SK-N-SH treated with all-trans-retinoic acid at 6 μM for 48 hours (cell line): ENCODE data around the gene CMTM3.
A peak's percentile ranks its signal among the peaks of the same experiment; 100 is the strongest.

ENCODE experiments used
- ATAC-seq: fragments of 200-7000 bp; cut with Tn5 transposase; 3 replicates; pipeline ENCODE4 v1.9.1; 2020; ENCODE audit warnings: mild to moderate bottlenecking, moderate library complexity
- BACH2 ChIP-seq: fragments of 250-450 bp; sonication (Bioruptor Pico); IDR thresholded peaks from 2 replicates; pipeline ENCODE4 v1.9.0; 2021; ENCODE audit warnings: mild to moderate bottlenecking, borderline replicate concordance
- CSDC2 ChIP-seq: fragments of 250-450 bp; sonication (Bioruptor Pico); IDR thresholded peaks from 2 replicates; pipeline ENCODE4 v1.5.0; 2020; ENCODE audit warnings: mild to moderate bottlenecking, moderate library complexity
- GLIS3 ChIP-seq: fragments of 250-450 bp; sonication (Bioruptor Pico); IDR thresholded peaks from 2 replicates; pipeline ENCODE4 v1.5.0; 2020; ENCODE audit warnings: mild to moderate bottlenecking, moderate library complexity
- ISL1 ChIP-seq: fragments of 250-450 bp; sonication (Bioruptor Pico); IDR thresholded peaks from 2 replicates; pipeline ENCODE4 v2.1.2; 2022; ENCODE audit warnings: mild to moderate bottlenecking, moderate library complexity
- OSR1 ChIP-seq: fragments of 250-450 bp; sonication (Bioruptor Pico); IDR thresholded peaks from 2 replicates; pipeline ENCODE4 v1.8.0; 2022; ENCODE audit warnings: moderate library complexity, mild to moderate bottlenecking, inconsistent platforms
- PPARA ChIP-seq: fragments of 250-450 bp; sonication (Bioruptor Pico); IDR thresholded peaks from 2 replicates; pipeline ENCODE4 v1.5.0; 2020; ENCODE audit warnings: mild to moderate bottlenecking, borderline replicate concordance
- SNAI2 ChIP-seq: fragments of 250-450 bp; sonication (Bioruptor Pico); IDR thresholded peaks from 2 replicates; pipeline ENCODE4 v1.5.0; 2020; ENCODE audit warnings: mild to moderate bottlenecking, moderate library complexity
- TCF4 ChIP-seq: fragments of 250-450 bp; sonication (Bioruptor Pico); IDR thresholded peaks from 2 replicates; pipeline ENCODE4 v1.8.0; 2021; ENCODE audit warnings: mild to moderate bottlenecking, moderate library complexity, borderline replicate concordance
- TOX ChIP-seq: fragments of 250-450 bp; sonication (Bioruptor Pico); IDR thresholded peaks from 2 replicates; pipeline ENCODE4 v1.8.0; 2021; ENCODE audit warnings: mild to moderate bottlenecking, moderate library complexity, borderline replicate concordance
- ZC3H10 ChIP-seq: fragments of 250-450 bp; sonication (Bioruptor Pico); IDR thresholded peaks from 2 replicates; pipeline ENCODE4 v1.5.1; 2021; ENCODE audit warnings: mild to moderate bottlenecking, moderate library complexity
- ZNF565 ChIP-seq: fragments of 450-650 bp; formaldehyde crosslinking; conservative IDR thresholded peaks from 2 replicates; pipeline ENCODE4 v1.5.0; 2020; ENCODE audit warnings: low read depth, mild to moderate bottlenecking, moderate library complexity
- ZNF70 ChIP-seq: fragments of 450-650 bp; formaldehyde crosslinking; IDR thresholded peaks from 2 replicates; pipeline ENCODE4 v1.5.0; 2020; ENCODE audit warnings: mild to moderate bottlenecking, moderate library complexity
- TF ChIP-seq, protein P1 (sequence below): fragments of 250-450 bp; sonication (Bioruptor Pico); IDR thresholded peaks from 2 replicates; pipeline ENCODE4 v1.5.0; 2020; ENCODE audit warnings: mild to moderate bottlenecking, moderate library complexity
- TF ChIP-seq, protein P2 (sequence below): fragments of 250-450 bp; sonication (Bioruptor Pico); IDR thresholded peaks from 2 replicates; pipeline ENCODE4 v1.5.1; 2021; ENCODE audit warnings: mild to moderate bottlenecking, moderate library complexity
- TF ChIP-seq, protein P3 (sequence below): fragments of 250-450 bp; sonication (Bioruptor Pico); IDR thresholded peaks from 2 replicates; pipeline ENCODE4 v1.5.1; 2020; ENCODE audit warnings: low read depth, mild to moderate bottlenecking, moderate library complexity
- TF ChIP-seq, protein P4 (sequence below): fragments of 250-450 bp; sonication (Bioruptor Pico); IDR thresholded peaks from 2 replicates; pipeline ENCODE4 v1.8.0; 2021; ENCODE audit warnings: low read depth, mild to moderate bottlenecking, moderate library complexity, borderline replicate concordance

The CMTM3 gene

DNA sequence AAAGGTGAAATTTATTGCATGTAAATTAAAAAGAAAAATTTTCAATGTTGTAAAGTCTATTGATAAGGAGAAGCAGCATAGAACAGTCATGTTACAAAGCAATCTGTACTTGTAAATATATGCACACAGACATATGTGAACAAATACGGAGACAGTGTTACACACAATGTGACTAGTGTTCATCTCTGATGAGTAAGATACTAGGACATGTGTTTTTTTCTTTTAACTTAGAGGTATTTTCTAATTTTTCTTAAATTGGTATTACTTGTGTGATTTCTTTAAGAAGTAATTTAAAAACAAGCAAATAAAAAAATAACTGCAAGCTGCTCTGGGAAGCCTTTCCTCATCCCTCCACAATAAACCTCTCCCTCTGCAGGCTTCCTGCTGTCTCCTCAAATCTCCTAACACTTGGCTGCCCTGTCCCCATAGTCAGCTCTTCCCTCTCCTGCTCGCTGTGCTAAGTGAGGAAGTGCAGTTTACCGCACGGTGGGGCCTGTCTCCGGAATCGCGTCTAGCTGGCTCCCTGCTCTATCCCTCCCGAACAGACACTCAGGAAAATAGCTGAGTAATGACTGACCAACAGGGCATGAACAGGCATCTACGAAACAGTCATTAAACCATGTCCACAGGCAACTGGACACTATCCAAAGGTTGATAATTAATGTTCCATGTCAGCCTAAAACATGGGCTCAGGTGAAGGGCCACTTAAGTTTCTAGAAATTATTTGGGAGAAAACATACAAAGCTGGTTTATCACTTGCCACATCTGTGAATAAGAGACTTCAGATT is 56.1 kb downstream of the CMTM3 start (continued):
- TF ChIP-seq, protein P1, sequence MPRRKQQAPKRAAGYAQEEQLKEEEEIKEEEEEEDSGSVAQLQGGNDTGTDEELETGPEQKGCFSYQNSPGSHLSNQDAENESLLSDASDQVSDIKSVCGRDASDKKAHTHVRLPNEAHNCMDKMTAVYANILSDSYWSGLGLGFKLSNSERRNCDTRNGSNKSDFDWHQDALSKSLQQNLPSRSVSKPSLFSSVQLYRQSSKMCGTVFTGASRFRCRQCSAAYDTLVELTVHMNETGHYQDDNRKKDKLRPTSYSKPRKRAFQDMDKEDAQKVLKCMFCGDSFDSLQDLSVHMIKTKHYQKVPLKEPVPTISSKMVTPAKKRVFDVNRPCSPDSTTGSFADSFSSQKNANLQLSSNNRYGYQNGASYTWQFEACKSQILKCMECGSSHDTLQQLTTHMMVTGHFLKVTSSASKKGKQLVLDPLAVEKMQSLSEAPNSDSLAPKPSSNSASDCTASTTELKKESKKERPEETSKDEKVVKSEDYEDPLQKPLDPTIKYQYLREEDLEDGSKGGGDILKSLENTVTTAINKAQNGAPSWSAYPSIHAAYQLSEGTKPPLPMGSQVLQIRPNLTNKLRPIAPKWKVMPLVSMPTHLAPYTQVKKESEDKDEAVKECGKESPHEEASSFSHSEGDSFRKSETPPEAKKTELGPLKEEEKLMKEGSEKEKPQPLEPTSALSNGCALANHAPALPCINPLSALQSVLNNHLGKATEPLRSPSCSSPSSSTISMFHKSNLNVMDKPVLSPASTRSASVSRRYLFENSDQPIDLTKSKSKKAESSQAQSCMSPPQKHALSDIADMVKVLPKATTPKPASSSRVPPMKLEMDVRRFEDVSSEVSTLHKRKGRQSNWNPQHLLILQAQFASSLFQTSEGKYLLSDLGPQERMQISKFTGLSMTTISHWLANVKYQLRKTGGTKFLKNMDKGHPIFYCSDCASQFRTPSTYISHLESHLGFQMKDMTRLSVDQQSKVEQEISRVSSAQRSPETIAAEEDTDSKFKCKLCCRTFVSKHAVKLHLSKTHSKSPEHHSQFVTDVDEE (CRISPR knock-in tag) = peak; percentile 83; the same call in 1 of the 2 replicates
- TF ChIP-seq BACH2 = peak; percentile 81; the same call in 1 of the 2 replicates

DNA sequence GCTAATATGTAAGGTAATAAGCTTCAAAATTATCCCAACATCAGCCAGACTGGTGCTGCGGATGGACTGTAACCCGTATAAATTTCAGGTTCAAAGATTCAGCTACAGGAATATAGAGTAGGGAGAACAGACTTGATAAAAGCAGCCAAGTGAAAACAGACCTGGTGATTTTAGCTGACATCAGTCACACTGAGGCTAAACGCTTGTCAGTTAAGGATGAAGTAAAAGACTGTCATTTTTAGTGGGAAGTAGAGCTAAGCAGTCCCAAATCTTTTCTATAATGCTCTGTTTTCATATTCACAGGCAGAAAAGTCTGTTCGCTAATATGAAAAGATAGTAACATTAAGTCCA is 56.7 kb downstream of the CMTM3 start:
- peak; percentile 18 for ATAC-seq
- TF ChIP-seq GLIS3 (CRISPR knock-in tag) = no peak
- no peak; the same call in 1 of the 2 replicates for TF ChIP-seq TCF4 (CRISPR knock-in tag)
- TF ChIP-seq BACH2 = no peak
- no peak for TF ChIP-seq ZC3H10 (CRISPR knock-in tag)
- TF ChIP-seq, protein P1 (CRISPR knock-in tag) = no peak
- TF ChIP-seq, protein P2, sequence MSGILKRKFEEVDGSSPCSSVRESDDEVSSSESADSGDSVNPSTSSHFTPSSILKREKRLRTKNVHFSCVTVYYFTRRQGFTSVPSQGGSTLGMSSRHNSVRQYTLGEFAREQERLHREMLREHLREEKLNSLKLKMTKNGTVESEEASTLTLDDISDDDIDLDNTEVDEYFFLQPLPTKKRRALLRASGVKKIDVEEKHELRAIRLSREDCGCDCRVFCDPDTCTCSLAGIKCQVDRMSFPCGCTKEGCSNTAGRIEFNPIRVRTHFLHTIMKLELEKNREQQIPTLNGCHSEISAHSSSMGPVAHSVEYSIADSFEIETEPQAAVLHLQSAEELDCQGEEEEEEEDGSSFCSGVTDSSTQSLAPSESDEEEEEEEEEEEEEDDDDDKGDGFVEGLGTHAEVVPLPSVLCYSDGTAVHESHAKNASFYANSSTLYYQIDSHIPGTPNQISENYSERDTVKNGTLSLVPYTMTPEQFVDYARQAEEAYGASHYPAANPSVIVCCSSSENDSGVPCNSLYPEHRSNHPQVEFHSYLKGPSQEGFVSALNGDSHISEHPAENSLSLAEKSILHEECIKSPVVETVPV (CRISPR knock-in tag) = no peak
- no peak for TF ChIP-seq TOX (CRISPR knock-in tag)
- no peak for TF ChIP-seq ISL1 (CRISPR knock-in tag)
- TF ChIP-seq, protein P3, sequence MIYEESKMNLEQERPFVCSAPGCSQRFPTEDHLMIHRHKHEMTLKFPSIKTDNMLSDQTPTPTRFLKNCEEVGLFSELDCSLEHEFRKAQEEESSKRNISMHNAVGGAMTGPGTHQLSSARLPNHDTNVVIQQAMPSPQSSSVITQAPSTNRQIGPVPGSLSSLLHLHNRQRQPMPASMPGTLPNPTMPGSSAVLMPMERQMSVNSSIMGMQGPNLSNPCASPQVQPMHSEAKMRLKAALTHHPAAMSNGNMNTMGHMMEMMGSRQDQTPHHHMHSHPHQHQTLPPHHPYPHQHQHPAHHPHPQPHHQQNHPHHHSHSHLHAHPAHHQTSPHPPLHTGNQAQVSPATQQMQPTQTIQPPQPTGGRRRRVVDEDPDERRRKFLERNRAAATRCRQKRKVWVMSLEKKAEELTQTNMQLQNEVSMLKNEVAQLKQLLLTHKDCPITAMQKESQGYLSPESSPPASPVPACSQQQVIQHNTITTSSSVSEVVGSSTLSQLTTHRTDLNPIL (CRISPR knock-in tag) = no peak
- TF ChIP-seq ZNF565 (CRISPR knock-in tag) = no peak
- no peak for TF ChIP-seq ZNF70

DNA sequence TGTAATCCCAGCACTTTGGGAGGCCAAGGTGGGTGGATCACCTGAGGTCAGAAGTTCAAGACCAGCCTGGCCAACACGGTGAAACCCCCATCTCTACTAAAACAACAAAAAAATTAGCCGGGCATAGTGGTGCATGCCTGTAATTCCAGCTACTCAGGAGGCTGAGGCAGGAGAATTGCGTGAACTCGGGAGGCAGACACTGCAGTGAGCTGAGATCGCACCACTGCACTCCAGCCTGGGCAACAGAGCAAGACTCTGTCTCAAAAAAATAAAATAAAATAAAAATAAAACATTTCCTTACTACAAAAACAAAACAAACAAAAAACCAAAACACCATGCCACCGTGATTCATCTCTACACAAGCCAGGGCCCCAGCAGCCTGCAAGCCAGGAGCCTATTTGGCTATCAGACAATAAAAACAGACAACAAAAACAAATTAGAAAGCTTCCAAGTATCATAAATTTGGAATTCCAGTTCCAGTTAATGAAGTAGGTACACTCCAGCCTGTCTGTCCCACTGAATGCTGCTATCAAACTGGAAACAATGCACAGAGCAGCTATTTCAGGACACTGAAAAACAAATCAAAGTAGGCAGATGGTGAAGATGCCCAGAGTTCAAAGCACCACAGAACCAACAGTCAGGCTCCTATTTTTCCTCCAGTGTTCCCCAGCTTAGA is 57.3 kb downstream of the CMTM3 start:
- peak; percentile 64; the same call in 1 of the 2 replicates for TF ChIP-seq TCF4 (CRISPR knock-in tag)
- TF ChIP-seq, protein P1 (CRISPR knock-in tag) = peak; percentile 55
- TF ChIP-seq, all 23 proteins: peak for 2; not testable (repeated sequence) for 21
- ATAC-seq = peak; percentile 40

DNA sequence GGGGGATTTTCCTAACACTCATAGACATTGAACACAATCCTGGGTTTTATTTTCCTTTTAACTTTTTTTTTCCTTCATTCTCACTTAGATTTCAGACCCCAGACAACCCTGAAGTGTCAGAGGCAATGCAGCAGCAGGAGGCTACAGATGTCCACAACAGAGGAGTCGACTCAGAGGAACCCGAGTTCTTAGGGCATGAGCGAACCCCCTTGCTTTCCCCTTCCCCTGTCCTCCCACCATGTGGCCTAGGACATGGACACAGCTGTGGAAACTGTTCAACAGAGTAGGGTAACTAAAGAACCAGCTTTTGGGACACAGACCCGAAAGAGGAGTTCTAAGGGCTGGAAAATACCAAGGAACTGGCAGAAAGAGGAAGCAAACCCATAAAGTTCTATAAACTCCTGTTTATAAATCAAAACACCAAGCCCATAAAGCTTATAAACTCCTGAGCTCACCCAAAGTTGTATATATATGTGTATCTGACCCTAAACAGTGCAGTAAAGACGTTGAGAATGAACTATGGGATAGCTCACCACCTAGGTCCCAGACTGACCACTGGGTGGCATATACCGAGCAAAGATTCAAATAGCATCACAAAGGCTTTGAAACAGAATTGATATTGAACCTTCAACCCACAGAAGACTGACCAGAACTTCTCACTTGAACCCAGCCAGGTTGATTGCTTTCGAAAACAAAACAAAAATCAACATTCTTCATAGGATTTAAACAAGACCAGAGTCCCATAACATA is 58.1 kb downstream of the CMTM3 start:
- ATAC-seq = peak; percentile 73
- TF ChIP-seq CSDC2 (CRISPR knock-in tag) (no peak), ISL1 (CRISPR knock-in tag) (no peak), PPARA (CRISPR knock-in tag) (no peak), OSR1 (no peak), SNAI2 (CRISPR knock-in tag) (no peak), TCF4 (CRISPR knock-in tag) (no peak), ZNF565 (CRISPR knock-in tag) (no peak), BACH2 (no peak), ZNF70 (no peak), ZC3H10 (CRISPR knock-in tag) (no peak), TOX (CRISPR knock-in tag) (no peak)
- TF ChIP-seq, protein P4, sequence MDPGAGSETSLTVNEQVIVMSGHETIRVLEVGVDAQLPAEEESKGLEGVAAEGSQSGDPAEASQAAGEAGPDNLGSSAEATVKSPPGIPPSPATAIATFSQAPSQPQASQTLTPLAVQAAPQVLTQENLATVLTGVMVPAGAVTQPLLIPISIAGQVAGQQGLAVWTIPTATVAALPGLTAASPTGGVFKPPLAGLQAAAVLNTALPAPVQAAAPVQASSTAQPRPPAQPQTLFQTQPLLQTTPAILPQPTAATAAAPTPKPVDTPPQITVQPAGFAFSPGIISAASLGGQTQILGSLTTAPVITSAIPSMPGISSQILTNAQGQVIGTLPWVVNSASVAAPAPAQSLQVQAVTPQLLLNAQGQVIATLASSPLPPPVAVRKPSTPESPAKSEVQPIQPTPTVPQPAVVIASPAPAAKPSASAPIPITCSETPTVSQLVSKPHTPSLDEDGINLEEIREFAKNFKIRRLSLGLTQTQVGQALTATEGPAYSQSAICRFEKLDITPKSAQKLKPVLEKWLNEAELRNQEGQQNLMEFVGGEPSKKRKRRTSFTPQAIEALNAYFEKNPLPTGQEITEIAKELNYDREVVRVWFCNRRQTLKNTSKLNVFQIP (CRISPR knock-in tag) = no peak
- TF ChIP-seq, protein P3 (CRISPR knock-in tag) = no peak
